Epithelial cell of esophagus (primary cell): Measurements from ENCODE around the gene UBE2O.
A peak's percentile ranks its signal among the peaks of the same experiment; 100 is the strongest.

Experiments
- DNase-seq: peaks from one replicate; pipeline ENCODE4 v3.0.0; 2010; ENCODE audit warnings: low read depth
- H3K4me3 ChIP-seq: 2 replicates; pipeline ENCODE4 v1.5.1; 2011; ENCODE audit warnings: mild to moderate bottlenecking, low read length, control low read depth
- CTCF ChIP-seq: IDR thresholded peaks from 2 replicates; pipeline ENCODE4 v1.5.1; 2011; ENCODE audit warnings: low read depth, mild to moderate bottlenecking, low read length, control low read depth, inconsistent platforms; ENCODE audit not compliant: insufficient read depth; ENCODE audit errors: missing control alignments

Gene UBE2O

GRCh38 chr17:76391200-76391715 lies 61.7 kb downstream of the UBE2O start:
- no peak overlapping the region for H3K4me3 ChIP-seq
- TF ChIP-seq CTCF: no peak
- no peak for DNase-seq

- DNase-seq: no peak
- H3K4me3 ChIP-seq: no peak overlapping the region
- no peak for TF ChIP-seq CTCF
These were observed 62.9 kb downstream of the UBE2O start for GRCh38 chr17:76390003-76390421.

- peak; percentile 31 for TF ChIP-seq CTCF
- H3K4me3 ChIP-seq: no peak overlapping the region
- peak; percentile 41 for DNase-seq
These were observed 63.7 kb downstream of the UBE2O start for GRCh38 chr17:76388966-76389888.

GRCh38 chr17:76386966-76387765 lies 65.8 kb downstream of the UBE2O start:
- no peak for TF ChIP-seq CTCF
- H3K4me3 ChIP-seq: no peak overlapping the region
- DNase-seq: no peak

- peak; percentile 72 for TF ChIP-seq CTCF
- peak; percentile 75 for DNase-seq
- H3K4me3 ChIP-seq: peak overlapping the region; percentile 62
These were observed 66.8 kb downstream of the UBE2O start for GRCh38 chr17:76385892-76386786.

GRCh38 chr17:76384987-76385891 lies 67.7 kb downstream of the UBE2O start:
- TF ChIP-seq CTCF: no peak
- H3K4me3 ChIP-seq: peak overlapping the region; percentile 62
- peak; percentile 74 for DNase-seq
